HG03280 (cell line): ENCODE measurements around the gene FRMD4A.

Experiments used
- ATAC-seq: cut with Tn5 transposase; IDR thresholded peaks from one replicate; pipeline ENCODE4 v1.9.1; 2021; ENCODE audit warnings: mild to moderate bottlenecking, moderate library complexity; ENCODE audit not compliant: unreplicated experiment

Gene FRMD4A

DNA sequence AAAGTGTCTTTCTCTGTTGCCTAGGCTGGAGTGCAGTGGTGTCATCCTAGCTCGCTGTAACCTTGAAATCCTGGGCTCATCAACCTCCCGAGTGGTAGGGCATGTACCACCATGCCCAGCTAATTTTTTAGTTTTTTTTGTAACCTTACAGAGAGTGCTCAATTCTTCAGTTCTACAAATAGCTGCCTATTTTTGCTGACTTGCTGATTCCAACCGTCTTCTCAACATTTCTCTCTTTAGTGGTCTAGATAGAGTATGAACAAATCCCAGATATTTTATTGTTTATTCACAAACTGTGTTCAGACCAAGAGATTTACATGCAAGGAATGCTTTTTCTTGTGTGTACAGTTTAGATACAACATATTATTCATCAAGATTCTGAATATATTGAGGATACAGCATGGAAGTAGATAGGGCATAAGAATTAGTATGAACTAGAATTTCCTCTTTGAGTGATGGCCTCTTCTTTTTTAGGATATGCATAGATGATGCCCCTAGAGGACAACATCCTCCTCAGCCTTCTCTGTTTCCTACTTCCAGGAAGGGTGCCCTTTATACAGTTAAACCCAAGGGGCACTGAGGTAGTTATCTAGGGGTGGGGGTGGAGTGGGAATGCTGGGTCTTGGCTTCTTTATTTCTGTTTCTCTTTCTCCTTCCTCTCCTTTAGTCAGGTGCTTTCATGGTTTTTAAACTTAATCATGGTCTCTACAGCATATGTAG lies 717.9 kb downstream of the FRMD4A start:
- no peak for ATAC-seq

DNA sequence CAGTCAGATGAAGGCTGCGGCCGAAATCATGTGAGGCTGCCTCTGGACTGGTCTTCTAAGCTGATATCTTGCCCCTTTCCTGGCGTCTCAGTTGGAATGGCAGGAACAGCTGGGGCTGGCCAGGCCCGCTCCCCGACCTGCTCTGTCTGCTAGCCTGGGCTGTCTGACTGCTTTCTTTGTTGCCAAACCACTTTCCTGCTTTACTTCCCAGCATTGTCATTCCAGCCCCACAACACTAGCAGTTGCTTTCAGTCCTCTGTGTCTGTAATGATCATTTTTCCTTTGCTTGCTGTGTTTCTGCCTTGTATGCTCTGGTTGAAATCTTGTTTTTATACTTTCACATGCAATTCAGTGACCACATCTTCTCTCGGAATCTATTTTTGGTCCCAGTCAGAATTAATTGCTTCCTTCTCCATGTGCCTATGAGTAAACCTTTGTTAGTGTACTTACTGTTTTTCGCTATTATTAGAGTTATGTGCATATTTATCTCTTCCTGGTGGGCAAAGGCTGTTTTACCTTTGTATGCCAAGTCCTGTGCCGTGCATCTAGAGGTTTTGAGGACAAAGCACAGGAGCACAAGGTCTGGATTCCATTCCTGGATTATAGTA lies 722.4 kb downstream of the FRMD4A start:
- ATAC-seq: no peak

DNA sequence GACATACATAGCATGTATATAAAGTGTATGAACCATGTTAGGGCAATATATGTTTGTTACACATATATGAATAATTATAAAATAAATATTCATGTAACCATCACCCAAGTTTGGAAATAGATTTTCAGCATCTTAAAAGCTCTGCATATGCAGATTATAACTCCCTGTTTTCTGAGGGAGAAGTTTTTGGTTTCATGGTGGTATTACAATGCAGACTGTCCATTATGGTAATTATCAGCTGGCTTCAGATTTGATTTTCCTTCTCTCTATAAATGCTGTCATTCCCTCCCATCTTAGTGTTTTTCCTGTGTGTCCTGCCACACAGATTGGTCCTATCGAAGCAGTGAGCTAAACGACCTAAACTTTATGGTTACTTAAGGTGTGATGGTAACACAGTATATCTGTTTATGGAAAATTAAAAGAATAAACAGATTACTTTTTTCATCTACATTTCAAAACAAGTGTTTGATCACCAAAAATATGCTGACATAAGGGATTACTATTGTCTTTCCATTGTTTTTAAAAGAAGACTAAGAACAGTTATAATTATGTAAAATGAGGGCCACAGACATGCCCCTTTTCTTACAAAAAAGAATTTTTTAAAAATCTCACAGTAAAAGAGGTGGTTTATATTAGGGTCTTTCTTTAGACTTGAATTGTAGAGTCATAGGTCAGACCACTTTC lies 726.2 kb downstream of the FRMD4A start:
- ATAC-seq: no peak

DNA sequence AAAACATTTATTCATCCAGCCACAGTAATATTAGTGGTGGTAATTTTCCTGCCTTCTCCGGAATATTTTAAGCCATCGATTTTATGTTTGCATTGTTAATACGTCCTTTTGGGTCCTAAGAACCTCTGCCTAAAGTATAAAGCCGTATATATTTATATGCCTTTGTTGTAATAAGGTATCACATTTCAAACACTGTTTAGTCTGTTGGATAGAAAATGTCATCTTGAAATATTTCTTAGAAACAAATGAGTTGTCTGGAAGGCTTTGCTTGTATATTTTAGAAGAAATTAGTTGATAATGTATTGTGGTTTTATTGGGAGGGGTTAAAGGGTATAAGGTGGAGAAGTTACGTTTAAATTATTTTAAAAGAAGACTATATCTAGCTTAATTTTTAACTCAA lies 732.8 kb downstream of the FRMD4A start:
- no peak for ATAC-seq

DNA sequence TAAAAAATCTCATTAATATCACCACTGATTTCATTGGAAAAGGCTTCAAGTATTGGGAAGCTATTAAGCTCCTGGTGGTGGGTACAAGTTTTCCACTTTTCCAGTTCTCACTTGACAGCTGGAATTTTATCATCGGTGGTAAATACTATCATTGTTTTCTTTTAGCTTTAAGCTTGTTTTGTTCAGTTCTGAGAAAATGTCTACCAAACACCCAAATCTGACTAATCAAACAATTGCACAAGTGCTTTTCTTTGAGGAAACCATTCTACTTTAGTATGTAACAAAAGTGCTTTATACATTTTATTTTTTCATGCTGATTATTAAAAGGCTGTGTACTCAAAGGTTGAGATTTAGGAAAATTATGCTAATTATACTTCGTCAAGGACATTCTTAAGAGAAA lies 736.1 kb downstream of the FRMD4A start:
- ATAC-seq: no peak
